Urinary bladder (tissue), 4 donors: ENCODE measurements around the gene CLEC2A. TPM values are rescaled to one million over a fixed set of nuclear protein-coding genes. Genes with fewer than 3 reads are reported as not detected.
"Not testable (repeated sequence)": the region's sequence is repeated elsewhere in the genome, so short reads cannot be mapped to it uniquely, and the experiment has no call there.

Experiments
- DNase-seq: peaks from one replicate; pipeline ENCODE4 v3.0.0-alpha.2; 2015; ENCODE audit errors: extremely low spot score
- H3K27ac ChIP-seq: one replicate; pipeline ENCODE4 v1.5.1; 2013; ENCODE audit warnings: low read depth, mild to moderate bottlenecking, moderate library complexity
- H3K36me3 ChIP-seq: one replicate; pipeline ENCODE4 v1.6.1; 2013; ENCODE audit warnings: mild to moderate bottlenecking, moderate library complexity; ENCODE audit not compliant: insufficient read depth
- H3K4me1 ChIP-seq: one replicate; pipeline ENCODE4 v1.6.1; 2013; ENCODE audit warnings: mild to moderate bottlenecking, moderate library complexity; ENCODE audit not compliant: insufficient read depth
- H3K4me3 ChIP-seq: one replicate; pipeline ENCODE4 v1.5.1; 2013; ENCODE audit warnings: low read depth, low read length
- WGBS: extraction: QIAGEN DNeasy Blood & Tissue Kit; methylation state at CpG from one replicate; pipeline ENCODE4 v1.1.7; 2013; 5-methylcytosine and 5-hydroxymethylcytosine counted together
- polyA plus RNA-seq: library from polyadenylated mRNA; stranded (reverse); fragments of 200-250 nt; gene quantifications from one replicate; pipeline ENCODE4 v1.2.3, GENCODE V29; 2013
- total RNA-seq: library from RNA; depleted of rRNA; stranded (reverse); fragments of >200 nt; gene quantifications from one replicate; pipeline ENCODE4 v1.2.3, GENCODE V29; 2014
- donor health status: healthy with polysubstance abuse.
- donor health status: healthy.

CLEC2A gene
- not detected for total RNA-seq
- not detected for polyA plus RNA-seq

DNA sequence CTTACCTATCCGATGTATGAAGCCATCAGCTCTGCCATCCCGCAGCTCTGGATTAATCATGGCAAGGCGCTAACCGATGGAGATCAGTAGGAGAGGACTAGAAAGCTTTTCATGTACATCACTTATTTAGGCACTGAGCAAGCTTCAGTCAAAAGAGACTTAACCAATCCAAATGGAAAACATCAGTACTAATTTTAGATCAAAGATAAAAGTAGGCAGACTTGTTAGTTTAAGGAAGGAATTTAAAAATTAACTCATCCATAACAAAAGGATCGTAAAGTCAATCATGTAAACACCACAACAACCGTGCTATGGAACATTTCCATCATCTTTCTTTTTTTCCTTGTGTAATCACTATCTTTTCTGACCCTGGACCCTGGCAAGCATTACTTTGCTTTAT is at the start of gene CLEC2A:
CLEC2A (minus strand) TSS at position 101 of the 400 bp plus-strand sequence; CDS start at position 60, 41 bp downstream.
- no peak within 1 kb of the TSS for H3K27ac ChIP-seq
- 53% methylated on average over 6 of the region's 6 CpGs for WGBS
- DNase-seq: no peak
- no peaks in the 10 kb centered on the region for H3K36me3 ChIP-seq
- H3K4me1 ChIP-seq: no peaks in the 10 kb centered on the region
- H3K4me3 ChIP-seq: no peak within 1 kb of the TSS

DNA sequence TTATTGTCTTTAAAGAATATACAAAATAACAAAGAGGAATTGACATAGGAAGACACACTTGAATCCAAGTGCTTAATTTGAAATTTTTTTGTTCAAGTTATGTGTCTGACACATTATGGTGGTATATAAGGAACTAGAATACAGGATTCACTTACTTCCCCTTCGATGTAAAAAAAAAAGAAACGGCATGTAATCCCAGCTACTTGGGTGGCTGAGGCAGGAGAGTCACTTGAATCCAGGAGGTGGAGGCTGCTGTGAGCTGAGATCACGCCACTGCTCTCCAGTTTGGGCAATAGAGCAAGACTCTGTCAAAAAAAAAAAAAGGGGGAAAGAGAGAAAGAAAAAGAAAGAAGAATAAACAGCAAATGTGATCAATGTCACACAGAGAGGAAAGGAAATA is 48.0 kb upstream of the CLEC2A start:
- H3K4me3 ChIP-seq: no peak overlapping the region
- H3K4me1 ChIP-seq: no peaks in the 10 kb centered on the region
- 83% methylated on average over 3 of the region's 3 CpGs for WGBS
- no peak overlapping the region for H3K27ac ChIP-seq
- DNase-seq: no peak
- no peaks in the 10 kb centered on the region for H3K36me3 ChIP-seq

DNA sequence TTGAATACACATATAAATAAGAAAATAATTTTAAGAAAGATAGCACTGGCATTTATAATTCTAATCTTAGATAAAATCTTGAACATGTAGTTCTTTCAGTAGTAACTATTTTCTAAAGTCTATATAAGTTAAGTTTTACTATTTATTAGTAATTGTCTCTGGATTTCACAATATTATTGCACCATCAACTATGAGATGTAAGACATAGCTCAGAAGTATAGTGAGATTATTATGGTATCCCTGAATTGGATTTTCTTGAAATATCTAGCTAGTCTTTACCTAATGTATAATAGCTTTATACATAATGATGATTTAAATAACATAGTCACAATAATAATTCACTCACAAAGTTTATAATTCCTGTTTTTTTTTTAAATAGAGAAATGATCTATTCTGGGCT is 45.7 kb upstream of the CLEC2A start:
- Histone ChIP-seq H3K36me3 (no peaks in the 10 kb centered on the region), H3K27ac (no peak overlapping the region), H3K4me1 (no peaks in the 10 kb centered on the region), H3K4me3 (no peak overlapping the region)
- DNase-seq: no peak

DNA sequence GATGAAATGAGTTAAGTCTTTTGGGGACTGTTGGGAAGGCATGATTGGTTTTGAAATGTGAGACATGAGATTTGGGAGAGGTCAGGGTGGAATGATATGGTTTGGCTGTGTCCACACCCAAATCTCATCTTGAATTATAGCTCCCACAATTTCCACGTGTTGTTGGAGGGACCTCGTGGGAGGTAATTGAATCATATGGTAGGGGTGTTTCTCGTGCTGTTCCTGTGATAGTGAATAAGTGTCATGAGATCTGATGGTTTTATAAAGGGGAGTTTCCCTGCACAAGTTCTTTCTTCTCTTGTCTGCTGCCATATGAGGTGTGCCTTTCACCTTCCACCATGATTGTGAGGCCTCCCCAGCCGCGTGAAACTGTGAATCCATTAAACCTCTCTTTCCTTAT is 44.5 kb upstream of the CLEC2A start:
- 61% methylated on average over 5 of the region's 5 CpGs for WGBS
- not testable (repeated sequence) for DNase-seq, H3K27ac ChIP-seq, H3K4me3 ChIP-seq, H3K36me3 ChIP-seq, H3K4me1 ChIP-seq

DNA sequence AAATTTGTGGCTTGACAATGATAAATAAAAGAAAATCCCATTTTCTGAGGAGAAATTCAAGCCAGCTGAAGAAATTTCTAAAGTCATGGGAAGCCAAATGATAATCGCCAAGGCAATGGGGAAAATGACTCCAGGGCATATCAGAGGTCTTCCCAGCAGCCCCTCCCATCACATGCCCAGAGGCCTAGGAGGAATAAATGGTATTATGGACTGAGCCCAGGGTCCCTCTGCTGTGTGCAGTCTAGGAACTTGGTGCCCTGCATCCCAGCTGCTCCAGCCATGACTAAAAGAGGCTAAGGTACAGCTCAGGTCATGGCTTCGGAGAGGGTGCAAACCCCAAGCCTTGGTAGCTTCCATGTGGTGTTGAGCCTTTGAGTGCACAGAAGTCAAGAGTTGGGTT is 43.4 kb upstream of the CLEC2A start:
- Histone ChIP-seq H3K4me3 (no peak overlapping the region), H3K36me3 (no peaks in the 10 kb centered on the region), H3K4me1 (no peaks in the 10 kb centered on the region), H3K27ac (no peak overlapping the region)
- no peak for DNase-seq
- WGBS: 91% methylated on average over 2 of the region's 2 CpGs

- DNase-seq, H3K4me1 ChIP-seq, H3K36me3 ChIP-seq, H3K27ac ChIP-seq, H3K4me3 ChIP-seq: not testable (repeated sequence)
- WGBS: 92% methylated on average over 2 of the region's 2 CpGs
These were observed 42.6 kb upstream of the CLEC2A start for GRCh38 chr12:9974731-9975130.

DNA sequence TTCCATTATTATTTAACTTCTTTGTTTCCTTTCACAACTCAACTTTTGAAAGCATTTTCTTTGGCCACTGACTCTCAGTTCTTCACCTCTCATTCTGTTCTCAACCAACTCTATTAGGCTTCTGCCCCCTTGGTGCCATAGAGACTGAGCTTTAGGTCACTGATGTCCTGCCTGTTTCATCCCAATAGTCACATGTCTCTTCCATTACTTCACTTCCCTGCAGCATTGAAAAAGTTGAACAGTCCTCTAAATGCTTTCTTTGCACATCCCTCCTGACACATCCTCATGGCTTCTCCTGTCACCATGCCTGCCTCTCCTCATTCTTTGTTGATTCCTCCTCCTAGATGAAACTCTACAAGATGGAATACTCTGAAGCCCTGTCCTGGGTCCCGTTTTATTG is 41.8 kb upstream of the CLEC2A start:
- WGBS: 67% methylated on average over 1 of the region's 1 CpG
- Histone ChIP-seq H3K27ac (no peak overlapping the region), H3K36me3 (no peaks in the 10 kb centered on the region), H3K4me1 (no peaks in the 10 kb centered on the region), H3K4me3 (no peak overlapping the region)
- no peak for DNase-seq

GRCh38 chr12:9971181-9971580 is 39.0 kb upstream of the CLEC2A start, which contains the start of gene CLEC12A:
TSS of gene CLEC12A (plus strand) at chr12:9971409. CDS start at chr12:9971597, 188 bp downstream.
- no peak within 1 kb of the TSS for H3K4me3 ChIP-seq
- WGBS: 36% methylated on average over 1 of the region's 1 CpG
- DNase-seq: no peak
- H3K27ac ChIP-seq: no peak within 1 kb of the TSS
- no peaks in the 10 kb centered on the region for H3K36me3 ChIP-seq
- H3K4me1 ChIP-seq: no peaks in the 10 kb centered on the region

GRCh38 chr12:9969673-9970072 is 37.5 kb upstream of the CLEC2A start:
- Histone ChIP-seq H3K36me3 (no peaks in the 10 kb centered on the region), H3K4me3 (no peak overlapping the region), H3K4me1 (no peaks in the 10 kb centered on the region), H3K27ac (no peak overlapping the region)
- WGBS: 84% methylated on average over 2 of the region's 2 CpGs
- DNase-seq: no peak

DNA sequence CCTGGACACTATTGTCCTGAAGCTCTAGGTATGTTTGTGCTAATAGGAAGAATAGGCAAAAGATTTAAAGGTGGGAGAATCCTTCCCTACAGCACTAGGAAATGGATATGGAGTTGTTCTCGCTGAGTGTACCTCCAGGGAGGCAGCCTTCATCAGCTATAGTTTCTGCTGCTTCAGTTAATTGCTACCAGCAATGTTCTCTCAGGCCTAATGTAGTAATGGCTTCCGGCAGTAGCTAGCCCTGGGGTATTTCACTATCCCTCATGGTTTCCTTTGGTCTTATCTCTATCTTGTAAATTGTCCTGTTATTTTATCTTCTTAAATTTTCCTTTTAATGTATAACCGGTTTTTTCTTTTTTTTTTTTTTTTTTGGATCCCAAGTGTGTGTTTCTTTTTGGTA is 29.7 kb upstream of the CLEC2A start:
- Histone ChIP-seq H3K4me3 (no peak overlapping the region), H3K36me3 (no peaks in the 10 kb centered on the region), H3K4me1 (no peaks in the 10 kb centered on the region), H3K27ac (no peak overlapping the region)
- 58% methylated on average over 3 of the region's 3 CpGs for WGBS
- DNase-seq: no peak

DNA sequence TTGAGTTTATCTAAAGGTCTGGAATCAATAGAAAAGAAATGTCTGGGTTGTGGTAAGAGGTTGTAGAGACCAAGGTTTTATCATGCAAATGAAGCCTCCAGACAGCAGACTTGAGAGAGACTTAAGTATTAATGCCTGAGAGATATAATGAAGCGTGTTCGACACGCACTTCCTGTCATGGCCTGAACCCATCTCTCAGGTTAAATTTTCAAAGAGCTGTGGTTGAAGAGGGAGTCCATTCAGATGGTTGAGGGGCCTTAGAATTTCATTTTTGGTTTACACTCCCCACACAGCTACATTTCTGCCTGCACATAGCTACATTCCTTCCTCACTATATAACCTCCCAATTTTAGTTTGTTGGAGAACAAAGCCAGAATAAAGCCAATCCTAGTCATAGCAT is 28.9 kb upstream of the CLEC2A start:
- H3K4me3 ChIP-seq: no peak overlapping the region
- 88% methylated on average over 3 of the region's 3 CpGs for WGBS
- H3K4me1 ChIP-seq: no peaks in the 10 kb centered on the region
- no peak overlapping the region for H3K27ac ChIP-seq
- H3K36me3 ChIP-seq: no peaks in the 10 kb centered on the region
- DNase-seq: no peak

GRCh38 chr12:9960590-9960989 is 28.4 kb upstream of the CLEC2A start:
- 60% methylated on average over 5 of the region's 5 CpGs for WGBS

GRCh38 chr12:9957834-9958233 is 25.7 kb upstream of the CLEC2A start:
- no peak for DNase-seq
- no peak overlapping the region for H3K4me3 ChIP-seq
- H3K36me3 ChIP-seq: no peaks in the 10 kb centered on the region

More at GRCh38 chr12:9960590-9960989, 28.4 kb upstream of the CLEC2A start:
- Histone ChIP-seq H3K4me1 (no peaks in the 10 kb centered on the region), H3K36me3 (no peaks in the 10 kb centered on the region), H3K27ac (no peak overlapping the region), H3K4me3 (no peak overlapping the region)
- no peak for DNase-seq

DNA sequence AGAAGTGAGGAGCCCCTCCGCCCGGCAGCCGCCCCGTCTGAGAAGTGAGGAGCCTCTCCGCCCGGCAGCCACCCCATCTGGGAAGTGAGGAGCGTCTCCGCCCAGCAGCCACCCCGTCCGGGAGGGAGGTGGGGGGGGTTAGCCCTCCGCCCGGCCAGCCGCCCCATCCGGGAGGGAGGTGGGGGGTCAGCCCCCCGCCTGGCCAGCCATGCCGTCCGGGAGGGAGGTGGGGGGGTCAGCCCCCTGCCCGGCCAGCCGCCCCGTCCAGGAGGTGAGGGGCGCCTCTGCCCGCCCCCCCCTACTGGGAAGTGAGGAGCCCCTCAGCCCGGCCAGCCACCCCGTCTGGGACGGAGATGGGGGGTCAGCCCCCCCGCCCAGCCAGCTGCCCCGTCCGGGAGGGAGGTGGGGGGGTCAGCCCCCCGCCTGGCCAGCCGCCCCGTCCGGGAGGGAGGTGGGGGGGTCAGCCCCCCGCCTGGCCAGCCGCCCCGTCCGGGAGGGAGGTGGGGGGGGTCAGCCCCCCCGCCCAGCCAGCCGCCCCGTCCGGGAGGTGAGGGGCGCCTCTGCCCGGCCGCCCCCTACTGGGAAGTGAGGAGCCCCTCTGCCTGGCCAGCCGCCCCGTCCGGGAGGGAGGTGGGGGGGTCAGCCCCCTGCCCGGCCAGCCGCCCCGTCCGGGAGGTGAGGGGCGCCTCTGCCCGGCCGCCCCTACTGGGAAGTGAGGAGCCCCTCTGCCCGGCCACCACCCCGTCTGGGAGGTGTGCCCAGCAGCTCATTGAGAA is 21.0 kb upstream of the CLEC2A start:
- DNase-seq, H3K27ac ChIP-seq, H3K4me3 ChIP-seq, H3K4me1 ChIP-seq, H3K36me3 ChIP-seq: not testable (repeated sequence)
- 92% methylated on average over 25 of the region's 55 CpGs for whole genome bisulfite sequencing

More at GRCh38 chr12:9957834-9958233, 25.7 kb upstream of the CLEC2A start:
- H3K4me1 ChIP-seq: no peaks in the 10 kb centered on the region
- H3K27ac ChIP-seq: no peak overlapping the region
